ENCODE data around the gene TRDN.
"Not testable (repeated sequence)": the region's sequence is repeated elsewhere in the genome, so short reads cannot be mapped to it uniquely, and the experiment has no call there.

Gene TRDN

DNA sequence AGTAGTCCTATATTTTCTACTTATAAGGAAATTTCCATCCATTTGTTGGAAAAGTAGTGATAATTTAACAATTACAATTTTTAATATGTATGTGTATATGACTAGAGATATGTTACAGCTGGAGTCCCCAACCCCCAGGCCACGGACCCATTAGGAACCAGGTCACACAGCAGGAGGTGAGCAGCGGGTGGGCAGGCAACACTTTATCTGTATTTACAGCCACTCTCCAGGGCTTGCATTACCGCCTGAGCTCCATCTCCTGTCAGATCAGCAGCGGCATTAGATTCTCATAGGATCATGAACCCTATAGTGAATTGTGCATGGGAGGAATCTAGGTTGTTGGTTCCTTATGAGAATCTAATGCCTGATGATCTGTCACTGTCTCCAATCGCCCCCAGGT is 46.8 kb downstream of the TRDN start:
- no peak overlapping the region for H3K27ac ChIP-seq
- TF ChIP-seq POLR2AphosphoS5 (IDR thresholded peaks at IDR 0.05; ENCODE audit: borderline replicate concordance, low read depth, low read length) (no peak), EZH2 (IDR thresholded peaks at IDR 0.05) (no peak), FOXP2 (optimal IDR thresholded peaks at IDR 0.05; ENCODE audit: control extremely low read depth, extremely low read length, insufficient read depth) (no peak)
- no peaks in the 10 kb centered on the region for H3K36me3 ChIP-seq (ENCODE audit: insufficient read depth, low read length)
- no peak overlapping the region for H3K9ac ChIP-seq (ENCODE audit: insufficient read length)
- no peak overlapping the region for H3K4me3 ChIP-seq
- no peak for DNase-seq (ENCODE audit: low read depth, low spot score)
- no peaks in the 10 kb centered on the region for H3K9me3 ChIP-seq (ENCODE audit: low read depth, low read length)

DNA sequence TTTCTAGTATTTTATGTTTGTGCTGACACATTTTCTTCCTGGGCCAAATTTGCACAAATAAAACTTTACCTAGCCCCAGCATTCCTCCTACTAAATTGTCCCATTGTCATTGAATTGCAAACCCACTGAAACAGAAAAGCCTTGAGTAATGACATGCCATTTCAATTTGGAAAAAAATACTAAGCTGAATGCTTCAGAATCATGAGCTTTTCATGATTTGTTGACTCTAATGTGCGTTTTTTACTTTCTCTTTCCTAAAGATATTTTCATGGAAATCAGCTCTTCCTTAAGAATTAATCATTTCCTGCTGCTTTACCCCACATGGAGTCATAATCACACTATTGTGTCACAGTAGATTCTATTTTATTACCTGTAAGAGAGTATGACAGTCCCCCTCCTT is 47.4 kb downstream of the TRDN start:
- H3K4me3 ChIP-seq, result peak overlapping the region; percentile 26; the same call in 1 of the 2 replicates
- TF ChIP-seq POLR2AphosphoS5 (IDR thresholded peaks at IDR 0.05; ENCODE audit: borderline replicate concordance, low read depth, low read length), result no peak
- no peak for TF ChIP-seq FOXP2 (optimal IDR thresholded peaks at IDR 0.05; ENCODE audit: control extremely low read depth, extremely low read length, insufficient read depth)
- no peak for TF ChIP-seq EZH2 (IDR thresholded peaks at IDR 0.05)
- H3K36me3 ChIP-seq (ENCODE audit: insufficient read depth, low read length), result no peaks in the 10 kb centered on the region
- no peak for DNase-seq (ENCODE audit: low read depth, low spot score)
- peak overlapping the region; percentile 5 for H3K9ac ChIP-seq (ENCODE audit: insufficient read length)
- H3K27ac ChIP-seq, result no peak overlapping the region
- H3K9me3 ChIP-seq (ENCODE audit: low read depth, low read length), result no peaks in the 10 kb centered on the region

DNA sequence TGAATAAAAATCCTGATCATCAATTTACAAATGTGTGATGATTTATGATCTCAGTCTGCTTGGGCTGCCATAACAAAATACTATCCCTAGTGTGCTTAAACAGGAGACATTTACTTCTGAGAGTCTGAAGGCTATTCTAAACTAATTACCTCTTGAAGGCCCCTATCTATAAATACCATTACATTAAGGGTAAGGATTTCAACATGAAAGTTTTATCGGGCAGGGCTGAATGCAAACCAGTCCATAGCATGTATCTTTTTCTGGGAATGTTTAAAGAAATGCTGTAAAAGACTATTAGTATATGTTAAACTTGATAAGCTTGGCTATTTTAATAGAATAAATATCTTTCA is 48.2 kb downstream of the TRDN start:
- no peaks in the 10 kb centered on the region for H3K36me3 ChIP-seq (ENCODE audit: insufficient read depth, low read length)
- H3K9ac ChIP-seq (ENCODE audit: insufficient read length), result no peak overlapping the region
- TF ChIP-seq EZH2 (IDR thresholded peaks at IDR 0.05), result no peak
- TF ChIP-seq FOXP2 (optimal IDR thresholded peaks at IDR 0.05; ENCODE audit: control extremely low read depth, extremely low read length, insufficient read depth), result no peak
- no peak for TF ChIP-seq POLR2AphosphoS5 (IDR thresholded peaks at IDR 0.05; ENCODE audit: borderline replicate concordance, low read depth, low read length)
- no peak overlapping the region for H3K27ac ChIP-seq
- no peaks in the 10 kb centered on the region for H3K9me3 ChIP-seq (ENCODE audit: low read depth, low read length)
- no peak for DNase-seq (ENCODE audit: low read depth, low spot score)
- no peak overlapping the region for H3K4me3 ChIP-seq

DNA sequence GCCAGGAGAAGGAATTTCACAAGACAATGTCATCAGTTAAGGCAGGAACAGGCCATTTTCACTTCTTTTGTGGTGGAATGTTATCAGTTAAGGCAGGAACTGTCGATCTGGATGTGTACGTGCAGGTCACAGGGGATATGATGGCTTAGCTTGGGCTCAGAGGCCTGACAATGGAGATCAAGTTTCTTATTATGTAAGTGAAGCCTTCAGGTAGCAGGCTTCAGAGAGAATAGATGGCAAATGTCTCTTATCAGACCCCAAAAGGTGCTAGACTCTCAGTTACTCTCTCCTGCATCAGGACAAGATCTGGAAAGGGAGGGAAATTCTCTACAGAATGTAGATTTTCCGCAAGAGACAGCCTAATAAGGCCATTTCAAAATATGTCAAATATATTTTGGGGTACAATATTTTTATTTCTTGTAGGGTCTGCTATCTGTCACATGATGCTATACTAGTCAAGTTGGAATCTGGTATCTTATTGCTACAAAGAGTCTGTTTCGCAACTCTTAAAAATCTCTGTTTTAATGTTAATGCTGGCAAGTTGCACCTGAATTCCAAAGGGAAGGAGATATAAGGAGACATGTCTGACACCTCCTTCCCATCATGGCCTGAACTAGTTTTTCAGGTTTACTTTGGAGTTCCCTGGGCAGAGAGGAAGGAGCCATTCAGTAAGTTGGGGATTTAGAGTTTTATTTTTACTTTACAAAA is 48.8 kb downstream of the TRDN start:
- H3K27ac ChIP-seq, result no peak overlapping the region
- no peak for TF ChIP-seq EZH2 (IDR thresholded peaks at IDR 0.05)
- TF ChIP-seq POLR2AphosphoS5 (IDR thresholded peaks at IDR 0.05; ENCODE audit: borderline replicate concordance, low read depth, low read length), result no peak
- TF ChIP-seq FOXP2 (optimal IDR thresholded peaks at IDR 0.05; ENCODE audit: control extremely low read depth, extremely low read length, insufficient read depth), result no peak
- DNase-seq (ENCODE audit: low read depth, low spot score), result no peak
- no peaks in the 10 kb centered on the region for H3K9me3 ChIP-seq (ENCODE audit: low read depth, low read length)
- H3K4me3 ChIP-seq, result no peak overlapping the region
- H3K36me3 ChIP-seq (ENCODE audit: insufficient read depth, low read length), result no peaks in the 10 kb centered on the region
- no peak overlapping the region for H3K9ac ChIP-seq (ENCODE audit: insufficient read length)

DNA sequence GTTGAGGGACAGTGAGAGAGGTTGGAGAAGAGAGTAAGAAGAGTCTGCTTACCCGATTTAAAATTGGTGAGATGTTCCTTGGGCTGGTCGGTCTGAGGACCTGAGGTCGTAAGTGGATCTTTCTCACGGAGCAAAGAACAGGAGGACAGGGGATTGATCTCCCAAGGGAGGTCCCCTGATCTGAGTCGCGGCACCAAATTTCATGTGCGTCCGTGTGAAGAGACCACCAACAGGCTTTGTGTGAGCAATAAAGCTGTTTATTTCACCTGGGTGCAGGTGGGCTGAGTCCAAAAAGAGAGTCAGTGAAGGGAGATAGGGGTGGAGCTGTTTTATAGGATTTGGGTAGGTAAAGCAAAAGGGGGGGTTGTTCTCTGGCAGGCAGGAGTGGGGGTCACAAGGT is 49.3 kb downstream of the TRDN start:
- H3K9ac ChIP-seq (ENCODE audit: insufficient read length); H3K4me3 ChIP-seq; H3K36me3 ChIP-seq (ENCODE audit: insufficient read depth, low read length): not testable (repeated sequence)

DNA sequence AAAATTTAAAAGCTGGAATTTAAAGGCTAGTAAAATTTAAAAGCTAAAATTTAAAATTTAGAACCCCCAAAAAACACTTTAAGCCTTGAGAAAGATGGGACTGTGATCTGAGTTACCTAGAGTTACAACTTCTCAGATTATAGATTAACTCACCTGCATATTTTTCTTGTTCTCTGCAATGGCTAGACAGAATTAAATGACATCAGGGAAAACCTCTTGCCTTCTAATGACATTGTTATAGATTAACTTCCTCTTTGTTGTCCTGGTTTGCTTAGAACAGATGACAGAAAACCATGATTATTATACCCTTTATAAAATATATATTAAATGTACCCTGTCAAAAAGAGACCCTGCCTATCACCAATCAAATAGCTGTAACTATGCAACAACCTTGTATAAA is 56.4 kb downstream of the TRDN start:
- DNase-seq (ENCODE audit: low read depth, low spot score), result no peak
- H3K9ac ChIP-seq (ENCODE audit: insufficient read length), result no peak overlapping the region
- H3K36me3 ChIP-seq (ENCODE audit: insufficient read depth, low read length), result no peaks in the 10 kb centered on the region
- H3K9me3 ChIP-seq (ENCODE audit: low read depth, low read length), result no peaks in the 10 kb centered on the region
- no peak overlapping the region for H3K27ac ChIP-seq
- no peak for TF ChIP-seq POLR2AphosphoS5 (IDR thresholded peaks at IDR 0.05; ENCODE audit: borderline replicate concordance, low read depth, low read length)
- TF ChIP-seq EZH2 (IDR thresholded peaks at IDR 0.05), result no peak
- no peak for TF ChIP-seq FOXP2 (optimal IDR thresholded peaks at IDR 0.05; ENCODE audit: control extremely low read depth, extremely low read length, insufficient read depth)
- no peak overlapping the region for H3K4me3 ChIP-seq

More for the DNA sequence above, 49.3 kb downstream of the TRDN start:
- DNase-seq (ENCODE audit: low read depth, low spot score); H3K9me3 ChIP-seq (ENCODE audit: low read depth, low read length); H3K27ac ChIP-seq: not testable (repeated sequence)

DNA sequence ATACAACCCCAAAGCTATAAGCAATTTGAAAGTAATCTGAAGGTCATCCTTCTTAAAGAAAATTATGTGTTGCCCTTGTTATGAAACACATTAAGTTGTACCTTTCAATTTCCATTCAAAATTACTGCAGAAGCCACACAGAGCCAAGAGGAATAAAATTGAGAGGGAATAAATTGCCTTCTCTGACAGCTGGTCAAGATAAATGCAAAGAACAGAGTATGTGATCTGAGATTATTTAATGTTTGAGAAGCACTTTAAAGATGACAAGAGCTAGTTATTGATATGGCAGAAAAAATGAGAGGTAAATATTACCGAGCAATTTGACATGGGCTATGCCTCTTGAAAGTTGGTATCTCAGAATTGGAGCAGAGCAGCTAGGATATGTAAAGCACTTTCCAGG is 61.6 kb downstream of the TRDN start:
- no peaks in the 10 kb centered on the region for H3K36me3 ChIP-seq (ENCODE audit: insufficient read depth, low read length)
- H3K9me3 ChIP-seq (ENCODE audit: low read depth, low read length), result no peaks in the 10 kb centered on the region
- H3K27ac ChIP-seq, result no peak overlapping the region
- H3K9ac ChIP-seq (ENCODE audit: insufficient read length), result no peak overlapping the region
- no peak for DNase-seq (ENCODE audit: low read depth, low spot score)
- TF ChIP-seq FOXP2 (optimal IDR thresholded peaks at IDR 0.05; ENCODE audit: control extremely low read depth, extremely low read length, insufficient read depth) (no peak), POLR2AphosphoS5 (IDR thresholded peaks at IDR 0.05; ENCODE audit: borderline replicate concordance, low read depth, low read length) (no peak), EZH2 (IDR thresholded peaks at IDR 0.05) (no peak)
- H3K4me3 ChIP-seq, result no peak overlapping the region

DNA sequence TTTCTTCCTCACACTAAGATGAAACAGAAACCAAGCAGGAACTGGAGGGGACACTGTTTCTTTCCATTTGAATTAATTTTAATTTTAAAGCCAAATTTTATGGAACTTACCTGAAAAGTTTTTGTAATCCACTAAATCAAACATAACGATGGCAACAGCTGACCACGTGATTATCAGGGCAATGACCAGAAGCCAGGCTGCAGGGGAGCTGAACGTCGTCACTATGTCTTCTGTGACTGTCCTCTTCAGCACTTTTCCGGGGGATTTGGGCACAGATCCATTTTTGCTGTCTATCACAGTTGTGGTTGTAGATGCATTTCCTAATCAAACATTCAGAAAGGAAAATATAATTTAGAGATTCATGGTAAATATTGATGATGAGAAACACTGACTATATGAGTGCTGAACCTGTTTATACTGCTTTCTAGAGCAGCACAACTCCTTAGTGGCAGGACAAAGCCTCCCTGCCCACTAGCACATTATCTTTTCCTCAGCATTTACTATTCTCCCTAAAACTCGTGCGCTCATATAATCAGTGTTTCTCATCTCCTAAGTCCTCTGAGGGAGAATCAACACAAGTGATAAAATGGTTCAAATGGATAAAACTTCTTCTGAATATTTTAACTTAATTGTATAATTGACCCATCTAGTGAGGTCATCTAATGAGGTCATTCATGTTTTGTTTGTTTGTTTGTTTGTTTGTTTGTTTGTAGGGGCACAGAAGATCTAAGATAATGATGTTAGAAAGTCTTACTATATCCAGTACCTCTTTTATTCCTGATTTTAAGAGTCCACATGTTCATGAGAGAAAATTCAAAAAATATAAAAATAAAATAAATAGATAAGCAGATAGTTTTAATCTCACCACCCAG is 65.7 kb downstream of the TRDN start:
- no peak for DNase-seq (ENCODE audit: low read depth, low spot score)
- no peaks in the 10 kb centered on the region for H3K36me3 ChIP-seq (ENCODE audit: insufficient read depth, low read length)
- TF ChIP-seq EZH2 (IDR thresholded peaks at IDR 0.05) (no peak), FOXP2 (optimal IDR thresholded peaks at IDR 0.05; ENCODE audit: control extremely low read depth, extremely low read length, insufficient read depth) (no peak), POLR2AphosphoS5 (IDR thresholded peaks at IDR 0.05; ENCODE audit: borderline replicate concordance, low read depth, low read length) (no peak)
- H3K9me3 ChIP-seq (ENCODE audit: low read depth, low read length), result no peaks in the 10 kb centered on the region
- no peak overlapping the region for H3K4me3 ChIP-seq
- no peak overlapping the region for H3K27ac ChIP-seq
- no peak overlapping the region for H3K9ac ChIP-seq (ENCODE audit: insufficient read length)

All from SK-N-MC (cell line).